Duodenal mucosa (tissue), 2 donors: ENCODE measurements around the gene SH2D6.

Experiments
- H3K27ac ChIP-seq: one replicate; pipeline ENCODE4 v1.7.0; 2013; ENCODE audit warnings: low read depth, low read length
- H3K27me3 ChIP-seq, 2 donors: one replicate each; pipeline ENCODE4 v1.7.0; 2013; ENCODE audit warnings: low read length in 2 of 2, control low read depth in 1 of 2; ENCODE audit not compliant: insufficient read depth in 2 of 2, control insufficient read depth in 1 of 2
- H3K36me3 ChIP-seq, 2 donors: one replicate each; pipeline ENCODE4 v1.7.0; 2013; ENCODE audit warnings: low read length in 2 of 2, control low read depth in 1 of 2; ENCODE audit not compliant: insufficient read depth in 2 of 2, control insufficient read depth in 1 of 2
- H3K4me1 ChIP-seq, 2 donors: one replicate each; pipeline ENCODE4 v1.7.0; 2013; ENCODE audit warnings: low read length in 2 of 2, control low read depth in 1 of 2; ENCODE audit not compliant: insufficient read depth in 2 of 2, control insufficient read depth in 1 of 2
- H3K4me3 ChIP-seq, 2 donors: one replicate each; pipeline ENCODE4 v1.7.0; 2013; ENCODE audit warnings: low read length in 2 of 2, low read depth in 1 of 2
- H3K9ac ChIP-seq, 2 donors: one replicate each; pipeline ENCODE4 v1.7.0; 2013; ENCODE audit warnings: low read length in 2 of 2, low read depth in 1 of 2
- H3K9me3 ChIP-seq, 2 donors: one replicate each; pipeline ENCODE4 v1.7.0; 2013; ENCODE audit warnings: low read length in 2 of 2, control low read depth in 1 of 2; ENCODE audit not compliant: control insufficient read depth in 1 of 2

Gene SH2D6

GRCh38 chr2:85448461-85449213 lies 30.1 kb downstream of the SH2D6 start:
- Histone ChIP-seq H3K9ac (no peak overlapping the region), H3K4me3 (no peak overlapping the region), H3K27me3 (no peaks in the 10 kb centered on the region), H3K36me3 (no peaks in the 10 kb centered on the region), H3K9me3 (no peaks in the 10 kb centered on the region), H3K27ac (no peak overlapping the region), H3K4me1 (peaks cover 4 to 5% of the 10 kb centered on the region in 2 donors)

GRCh38 chr2:85449214-85449588 lies 30.7 kb downstream of the SH2D6 start:
- Histone ChIP-seq H3K27ac (no peak overlapping the region), H3K4me1 (peaks cover 4 to 5% of the 10 kb centered on the region in 2 donors)

DNA sequence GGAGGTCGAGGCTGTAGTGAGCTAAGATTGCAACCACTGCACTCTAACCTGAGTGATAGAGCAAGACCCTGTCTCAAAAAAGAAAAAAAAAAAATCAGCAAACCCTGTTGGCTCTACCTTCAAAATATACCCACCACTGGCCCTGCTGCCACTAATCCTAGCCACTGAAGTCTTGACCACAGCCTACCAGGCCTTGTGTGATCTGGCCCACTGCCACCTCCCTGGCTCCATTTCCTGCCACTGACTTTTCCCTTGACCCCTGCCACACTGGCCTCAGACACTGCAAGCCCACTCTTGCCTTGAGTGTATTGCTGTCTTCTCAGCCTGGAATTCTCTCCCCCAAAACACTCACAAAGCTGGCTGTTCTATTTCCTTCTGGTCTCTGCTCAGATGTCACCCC lies 33.7 kb downstream of the SH2D6 start:
- Histone ChIP-seq H3K27me3 (no peaks in the 10 kb centered on the region), H3K9ac (no peak overlapping the region), H3K4me1 (peaks cover 5% of the 10 kb centered on the region in 2 donors), H3K4me3 (no peak overlapping the region), H3K36me3 (no peaks in the 10 kb centered on the region), H3K9me3 (no peaks in the 10 kb centered on the region), H3K27ac (no peak overlapping the region)

More at GRCh38 chr2:85449214-85449588, 30.7 kb downstream of the SH2D6 start:
- Histone ChIP-seq H3K27me3 (no peaks in the 10 kb centered on the region), H3K4me3 (no peak overlapping the region), H3K36me3 (no peaks in the 10 kb centered on the region), H3K9me3 (no peaks in the 10 kb centered on the region), H3K9ac (no peak overlapping the region)

DNA sequence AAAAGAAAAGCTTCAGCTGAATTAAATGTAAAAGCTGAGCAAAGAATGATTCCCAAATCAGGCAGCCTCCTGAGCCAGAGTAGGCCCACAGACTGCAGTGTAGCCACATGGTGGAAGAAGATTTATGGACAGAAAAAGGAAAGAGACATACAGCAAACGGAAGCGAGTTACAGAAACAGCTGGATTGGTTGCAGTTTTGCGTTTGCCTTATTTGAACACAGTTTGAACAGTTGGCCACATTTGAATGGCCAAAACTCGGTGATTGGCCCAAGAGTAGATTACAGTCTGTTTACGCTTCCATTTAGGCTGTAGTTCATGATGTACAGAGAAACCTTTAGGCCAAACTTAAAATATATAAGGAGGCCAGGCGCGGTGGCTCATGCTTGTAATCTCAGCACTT lies 35.1 kb downstream of the SH2D6 start:
- no peaks in the 10 kb centered on the region for H3K9me3 ChIP-seq
- H3K9ac ChIP-seq, result no peak overlapping the region
- H3K36me3 ChIP-seq, result no peaks in the 10 kb centered on the region
- H3K4me1 ChIP-seq, result peaks cover 10 to 11% of the 10 kb centered on the region in 2 donors
- H3K27ac ChIP-seq, result no peak overlapping the region
- H3K4me3 ChIP-seq, result no peak overlapping the region
- H3K27me3 ChIP-seq, result no peaks in the 10 kb centered on the region

- Histone ChIP-seq H3K9ac (no peak overlapping the region), H3K4me1 (peaks cover 10 to 11% of the 10 kb centered on the region in 2 donors), H3K27ac (no peak overlapping the region), H3K27me3 (no peaks in the 10 kb centered on the region), H3K4me3 (no peak overlapping the region), H3K36me3 (no peaks in the 10 kb centered on the region), H3K9me3 (no peaks in the 10 kb centered on the region)
These were observed 37.1 kb downstream of the SH2D6 start for GRCh38 chr2:85455552-85456090.

- Histone ChIP-seq H3K4me1 (peaks cover 10 to 11% of the 10 kb centered on the region in 2 donors), H3K9ac (no peak overlapping the region), H3K27ac (no peak overlapping the region)
These were observed 38.5 kb downstream of the SH2D6 start for GRCh38 chr2:85457043-85457442.

GRCh38 chr2:85457877-85458316 lies 39.4 kb downstream of the SH2D6 start:
- Histone ChIP-seq H3K36me3 (no peaks in the 10 kb centered on the region), H3K27ac (no peak overlapping the region), H3K4me1 (peaks cover 10 to 11% of the 10 kb centered on the region in 2 donors), H3K9ac (no peak overlapping the region), H3K4me3 (no peak overlapping the region), H3K9me3 (no peaks in the 10 kb centered on the region), H3K27me3 (no peaks in the 10 kb centered on the region)

More at GRCh38 chr2:85457043-85457442, 38.5 kb downstream of the SH2D6 start:
- Histone ChIP-seq H3K27me3 (no peaks in the 10 kb centered on the region), H3K4me3 (no peak overlapping the region), H3K9me3 (no peaks in the 10 kb centered on the region), H3K36me3 (no peaks in the 10 kb centered on the region)

GRCh38 chr2:85458601-85459563 lies 40.4 kb downstream of the SH2D6 start:
- Histone ChIP-seq H3K9me3 (no peaks in the 10 kb centered on the region), H3K27me3 (no peaks in the 10 kb centered on the region), H3K4me1 (peaks cover 10 to 11% of the 10 kb centered on the region in 2 donors), H3K27ac (no peak overlapping the region), H3K36me3 (no peaks in the 10 kb centered on the region), H3K4me3 (no peak overlapping the region), H3K9ac (no peak overlapping the region)

DNA sequence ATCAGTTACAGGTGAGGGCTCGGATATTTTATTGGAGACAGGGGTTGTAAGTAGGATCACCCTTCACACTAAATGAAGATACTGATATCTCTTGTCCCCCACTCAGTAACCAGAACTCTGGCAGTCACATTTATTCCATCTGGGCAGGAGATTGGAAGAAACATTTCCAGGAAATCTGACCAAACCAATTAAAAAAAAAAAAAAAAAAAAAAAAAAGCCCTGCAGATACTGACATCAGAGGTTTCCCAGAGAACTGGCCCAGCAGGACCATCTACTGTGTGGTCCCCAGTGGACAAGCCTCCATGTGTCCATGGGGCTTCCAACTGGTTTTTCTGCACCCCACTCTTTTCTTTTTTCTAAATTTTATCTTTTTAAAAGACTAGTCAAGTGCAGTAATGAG lies 41.3 kb downstream of the SH2D6 start:
- H3K4me3 ChIP-seq, result no peak overlapping the region
- peaks cover 10 to 11% of the 10 kb centered on the region in 2 donors for H3K4me1 ChIP-seq
- no peak overlapping the region for H3K9ac ChIP-seq
- H3K27me3 ChIP-seq, result no peaks in the 10 kb centered on the region
- no peaks in the 10 kb centered on the region for H3K36me3 ChIP-seq
- H3K27ac ChIP-seq, result no peak overlapping the region
- no peaks in the 10 kb centered on the region for H3K9me3 ChIP-seq

DNA sequence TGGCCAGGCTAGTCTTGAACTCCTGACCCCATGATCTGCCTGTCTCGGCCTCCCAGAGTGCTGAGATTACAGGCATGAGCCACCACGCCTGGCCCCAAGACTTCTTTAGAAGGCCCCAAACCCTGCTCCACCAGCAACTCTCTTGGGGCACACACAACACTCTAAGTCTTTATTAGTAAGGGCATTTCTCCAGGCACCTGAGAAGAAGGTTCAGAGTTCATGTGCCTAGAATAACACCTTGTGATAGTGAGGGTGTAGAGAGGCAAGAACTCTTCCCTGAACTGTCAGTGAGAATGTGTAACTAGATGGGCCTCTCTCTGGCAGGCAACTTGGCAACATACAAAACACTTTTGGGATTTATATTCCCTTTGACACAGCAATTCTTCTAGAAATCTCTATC lies 43.8 kb downstream of the SH2D6 start:
- H3K4me1 ChIP-seq, result peaks cover 7 to 8% of the 10 kb centered on the region in 2 donors
- no peak overlapping the region for H3K9ac ChIP-seq
- H3K27me3 ChIP-seq, result no peaks in the 10 kb centered on the region

More for the DNA sequence above, 43.8 kb downstream of the SH2D6 start:
- Histone ChIP-seq H3K36me3 (no peaks in the 10 kb centered on the region), H3K4me3 (no peak overlapping the region), H3K27ac (no peak overlapping the region), H3K9me3 (no peaks in the 10 kb centered on the region)
